Subcutaneous abdominal adipose tissue (tissue), 5 donors: ENCODE data around the gene KCNQ1.

Experiments
- H3K27ac ChIP-seq: one replicate; pipeline ENCODE4 v1.7.0; 2013; ENCODE audit warnings: low read depth, mild to moderate bottlenecking, inconsistent platforms, low read length, moderate library complexity
- H3K27me3 ChIP-seq, 5 donors: one replicate each; pipeline ENCODE4 v1.7.0; 2013; ENCODE audit warnings: low read length in 5 of 5, inconsistent platforms in 1 of 5; ENCODE audit not compliant: control insufficient read depth in 5 of 5, insufficient read depth in 4 of 5
- H3K36me3 ChIP-seq, 5 donors: one replicate each; pipeline ENCODE4 v1.7.0; 2013; ENCODE audit warnings: low read length in 5 of 5; ENCODE audit not compliant: control insufficient read depth in 5 of 5, insufficient read depth in 5 of 5
- H3K4me1 ChIP-seq, 5 donors: one replicate each; pipeline ENCODE4 v1.7.0; 2013; ENCODE audit warnings: low read length in 5 of 5, mild to moderate bottlenecking in 3 of 5, moderate library complexity in 1 of 5; ENCODE audit not compliant: control insufficient read depth in 5 of 5, insufficient read depth in 5 of 5
- H3K4me3 ChIP-seq, 5 donors: one replicate each; pipeline ENCODE4 v1.7.0; 2013; ENCODE audit warnings: low read length in 5 of 5, low read depth in 1 of 5
- H3K9ac ChIP-seq, 5 donors: one replicate each; pipeline ENCODE4 v1.7.0; 2013; ENCODE audit warnings: low read length in 5 of 5, mild to moderate bottlenecking in 4 of 5, moderate library complexity in 3 of 5
- H3K9me3 ChIP-seq, 5 donors: one replicate each; pipeline ENCODE4 v1.7.0; 2013; ENCODE audit warnings: low read length in 5 of 5; ENCODE audit not compliant: control insufficient read depth in 5 of 5
- donor health status: healthy.
- donor health status: healthy.
- donor health status: healthy.
- donor health status: healthy.
- donor health status: healthy.

The KCNQ1 gene

DNA sequence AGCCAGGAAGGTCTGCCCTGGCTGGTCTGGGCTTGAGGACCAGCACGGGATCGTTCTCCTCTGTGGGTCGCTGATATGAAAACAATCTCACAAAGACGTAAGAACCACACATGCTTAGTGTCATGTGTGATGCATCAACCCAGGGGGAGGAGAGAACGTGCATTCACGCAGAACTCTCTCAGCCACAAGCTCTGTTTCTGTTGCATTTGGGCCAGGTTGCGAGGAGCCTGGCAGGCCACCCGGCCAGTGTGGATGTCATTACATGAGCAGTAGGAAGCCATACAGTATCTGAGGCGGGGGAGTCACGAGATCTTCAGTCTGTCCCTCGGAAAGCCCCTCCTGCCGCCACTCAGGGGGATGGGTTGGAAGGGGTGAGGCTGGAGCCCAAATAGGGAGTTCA, 308.1 kb downstream of the KCNQ1 start:
- Histone ChIP-seq H3K4me1 (peaks cover 0 to 6% (median 0%) of the 10 kb centered on the region in 5 donors), H3K9ac (no peak overlapping the region), H3K4me3 (no peak overlapping the region), H3K9me3 (peaks cover 0 to 14% (median 2%) of the 10 kb centered on the region in 5 donors), H3K36me3 (no peaks in the 10 kb centered on the region), H3K27me3 (no peaks in the 10 kb centered on the region), H3K27ac (no peak overlapping the region)

DNA sequence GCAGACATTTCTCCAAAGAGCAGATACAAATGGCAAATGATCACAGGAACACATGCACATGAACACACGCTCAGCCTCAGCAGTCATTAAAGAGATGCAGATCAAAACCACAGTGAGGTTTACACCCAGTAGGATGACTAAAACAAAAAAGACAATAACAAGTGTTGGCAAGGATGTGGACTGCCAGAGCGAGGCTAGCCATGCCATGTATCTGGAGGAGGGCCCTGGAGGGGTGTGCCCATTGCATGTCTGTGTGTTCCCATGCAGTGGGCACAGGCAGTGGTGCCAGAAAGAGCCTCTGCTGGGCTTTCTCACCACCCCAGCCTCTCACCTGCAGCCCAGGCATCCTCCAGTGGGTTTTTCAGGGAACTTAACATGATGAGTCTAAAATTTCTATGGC, 309.2 kb downstream of the KCNQ1 start:
- Histone ChIP-seq H3K36me3 (no peaks in the 10 kb centered on the region), H3K27me3 (no peaks in the 10 kb centered on the region), H3K4me1 (peaks cover 0 to 6% (median 0%) of the 10 kb centered on the region in 5 donors), H3K27ac (no peak overlapping the region), H3K4me3 (no peak overlapping the region), H3K9me3 (peaks cover 0 to 16% (median 3%) of the 10 kb centered on the region in 5 donors), H3K9ac (no peak overlapping the region)

DNA sequence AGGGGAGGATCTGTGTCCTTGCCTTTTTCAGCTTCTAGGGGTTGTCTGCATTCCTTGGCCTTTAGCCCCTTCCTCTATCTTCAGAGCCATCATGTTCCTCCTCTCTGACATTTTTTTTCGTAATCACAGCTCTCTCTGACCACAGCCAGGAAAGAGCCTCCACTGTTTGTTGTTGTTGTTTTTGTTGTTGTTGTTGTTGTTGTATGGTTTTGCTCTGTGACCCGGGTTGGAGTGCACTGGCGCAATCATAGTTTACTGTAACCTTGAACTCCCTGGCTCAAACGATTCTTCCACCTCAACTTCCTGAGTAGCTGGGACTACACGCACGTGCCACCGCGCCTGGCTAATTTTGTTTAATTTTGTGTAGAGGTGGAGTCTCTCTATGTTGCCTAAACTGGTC, 310.3 kb downstream of the KCNQ1 start:
- H3K4me3 ChIP-seq: no peak overlapping the region
- peaks cover 0 to 6% (median 0%) of the 10 kb centered on the region in 5 donors for H3K4me1 ChIP-seq
- H3K27ac ChIP-seq: no peak overlapping the region
- no peaks in the 10 kb centered on the region for H3K27me3 ChIP-seq
- H3K9ac ChIP-seq: no peak overlapping the region
- peaks cover 0 to 16% (median 3%) of the 10 kb centered on the region in 5 donors for H3K9me3 ChIP-seq
- H3K36me3 ChIP-seq: no peaks in the 10 kb centered on the region

- Histone ChIP-seq H3K9me3 (peaks cover 0 to 16% (median 3%) of the 10 kb centered on the region in 5 donors), H3K4me3 (no peak overlapping the region), H3K36me3 (peaks cover 0 to 3% (median 0%) of the 10 kb centered on the region in 5 donors), H3K9ac (no peak overlapping the region), H3K27ac (no peak overlapping the region), H3K27me3 (no peaks in the 10 kb centered on the region), H3K4me1 (no peaks in the 10 kb centered on the region)
These were observed 313.9 kb downstream of the KCNQ1 start for GRCh38 chr11:2758751-2759150.

DNA sequence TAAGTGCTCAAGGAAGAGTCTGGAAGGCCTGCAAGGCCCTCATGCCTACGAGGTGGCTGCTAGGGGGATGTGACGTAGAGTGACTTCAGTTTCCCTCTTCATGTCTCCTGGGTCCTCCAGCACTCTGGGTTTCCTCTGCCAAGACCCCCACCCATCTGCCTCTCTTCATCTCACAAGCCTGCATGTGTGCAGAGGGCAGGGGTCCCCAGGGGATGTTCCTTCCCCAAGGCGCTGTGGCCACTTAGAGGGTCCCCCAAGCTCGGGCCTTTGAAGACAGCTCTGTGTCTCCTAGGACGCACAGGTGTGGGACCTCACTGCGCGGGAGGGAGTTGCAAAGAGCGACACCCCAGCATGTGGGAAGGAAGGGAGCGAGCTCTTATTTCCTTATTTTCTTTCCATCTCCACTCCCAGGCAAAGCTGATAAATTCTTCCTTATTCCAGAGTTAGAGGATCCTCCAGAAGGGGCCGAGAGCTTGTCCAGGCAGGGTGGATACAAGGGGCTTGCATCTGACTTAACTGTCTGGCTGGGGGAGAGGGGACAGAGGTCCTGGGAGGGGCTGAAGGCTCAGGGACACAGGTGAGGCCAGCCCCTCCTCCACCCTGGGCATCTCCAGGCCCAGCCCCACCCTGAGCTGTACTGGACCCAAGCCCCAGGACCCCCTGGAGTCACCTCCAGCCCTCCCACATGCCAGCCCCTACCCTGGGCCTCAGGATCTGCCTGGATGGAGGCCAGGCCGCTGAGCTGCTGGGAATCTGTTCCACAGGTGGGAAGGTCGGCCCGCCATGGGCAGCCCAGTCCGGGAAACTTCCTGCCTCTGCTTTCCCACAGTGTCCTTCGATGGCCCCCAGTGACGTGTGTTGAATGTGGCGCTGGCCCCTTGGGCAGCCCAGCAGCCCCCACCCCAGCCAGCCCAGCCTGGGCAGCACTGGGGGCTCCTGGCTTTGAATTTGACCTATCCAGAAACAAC, 314.7 kb downstream of the KCNQ1 start:
- H3K4me3 ChIP-seq: no peak overlapping the region
- peaks cover 0 to 3% (median 0%) of the 10 kb centered on the region in 5 donors for H3K36me3 ChIP-seq
- H3K9me3 ChIP-seq: peaks cover 0 to 16% (median 3%) of the 10 kb centered on the region in 5 donors
- H3K9ac ChIP-seq: no peak overlapping the region
- H3K27ac ChIP-seq: no peak overlapping the region
- no peaks in the 10 kb centered on the region for H3K27me3 ChIP-seq
- no peaks in the 10 kb centered on the region for H3K4me1 ChIP-seq

DNA sequence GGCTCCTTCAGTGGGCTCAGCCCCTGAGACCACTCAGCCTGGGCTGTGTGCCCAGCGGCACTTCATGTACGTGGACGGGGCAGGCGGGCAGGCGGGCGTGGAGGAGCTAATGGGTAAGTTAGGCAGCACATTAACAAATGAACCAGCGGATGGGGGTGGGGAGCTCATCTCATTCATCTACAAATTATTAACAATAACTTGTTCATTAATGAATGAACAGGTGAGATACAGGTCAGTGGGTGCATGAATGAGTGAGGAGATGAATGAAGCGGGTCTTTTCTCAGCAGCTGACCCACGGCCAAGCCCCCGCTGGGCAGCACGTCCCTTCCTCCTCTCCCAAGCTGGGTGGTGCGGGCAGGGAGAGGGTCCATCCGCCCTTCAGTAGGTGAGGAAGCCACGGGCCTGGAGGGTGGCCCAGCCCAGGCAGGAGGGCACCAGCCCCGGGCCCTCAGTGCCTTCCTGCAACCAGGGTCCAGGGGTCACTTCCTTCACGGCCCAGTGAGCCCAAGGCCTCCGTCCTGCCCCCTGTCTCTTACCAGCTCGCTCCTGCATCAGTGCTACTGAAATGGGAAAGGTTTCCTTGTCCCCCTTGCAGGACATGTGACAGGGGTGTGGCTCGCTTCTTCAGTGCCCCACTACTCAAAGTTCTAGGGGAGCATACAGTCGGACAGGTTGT, 315.5 kb downstream of the KCNQ1 start:
- H3K4me3 ChIP-seq: no peak overlapping the region
- peaks cover 0 to 3% (median 0%) of the 10 kb centered on the region in 5 donors for H3K36me3 ChIP-seq
- no peaks in the 10 kb centered on the region for H3K27me3 ChIP-seq
- H3K27ac ChIP-seq: no peak overlapping the region
- no peaks in the 10 kb centered on the region for H3K4me1 ChIP-seq
- H3K9me3 ChIP-seq: peaks cover 0 to 19% (median 3%) of the 10 kb centered on the region in 5 donors
- no peak overlapping the region for H3K9ac ChIP-seq

- Histone ChIP-seq H3K9me3 (peaks cover 0 to 17% (median 2%) of the 10 kb centered on the region in 5 donors), H3K36me3 (peaks cover 0 to 3% (median 0%) of the 10 kb centered on the region in 5 donors), H3K27ac (no peak overlapping the region), H3K9ac (no peak overlapping the region), H3K27me3 (no peaks in the 10 kb centered on the region), H3K4me1 (no peaks in the 10 kb centered on the region), H3K4me3 (no peak overlapping the region)
These were observed 316.6 kb downstream of the KCNQ1 start for GRCh38 chr11:2761131-2762030.

- Histone ChIP-seq H3K36me3 (peaks cover 0 to 3% (median 0%) of the 10 kb centered on the region in 5 donors), H3K9me3 (peaks cover 0 to 16% (median 0%) of the 10 kb centered on the region in 5 donors), H3K27ac (no peak overlapping the region), H3K4me1 (no peaks in the 10 kb centered on the region), H3K4me3 (no peak overlapping the region), H3K27me3 (no peaks in the 10 kb centered on the region), H3K9ac (no peak overlapping the region)
These were observed 317.2 kb downstream of the KCNQ1 start for GRCh38 chr11:2762031-2762380.

- Histone ChIP-seq H3K4me1 (no peaks in the 10 kb centered on the region), H3K27me3 (no peaks in the 10 kb centered on the region), H3K9ac (no peak overlapping the region), H3K9me3 (peaks cover 0 to 11% (median 0%) of the 10 kb centered on the region in 5 donors), H3K4me3 (no peak overlapping the region), H3K27ac (no peak overlapping the region), H3K36me3 (peaks cover 0 to 3% (median 0%) of the 10 kb centered on the region in 5 donors)
These were observed 317.6 kb downstream of the KCNQ1 start for GRCh38 chr11:2762451-2762850.
